ENCODE data around the gene STON1. TPM values are rescaled to one million over a fixed set of nuclear protein-coding genes. Genes with fewer than 3 reads are reported as not detected.

The STON1 gene
- total and polyA plus RNA-seq, 2 of the 8 experiments (the other 6 are each of a cell fraction or from before 2014, with no cell fraction given), result 5.0 to 10.1 TPM

DNA sequence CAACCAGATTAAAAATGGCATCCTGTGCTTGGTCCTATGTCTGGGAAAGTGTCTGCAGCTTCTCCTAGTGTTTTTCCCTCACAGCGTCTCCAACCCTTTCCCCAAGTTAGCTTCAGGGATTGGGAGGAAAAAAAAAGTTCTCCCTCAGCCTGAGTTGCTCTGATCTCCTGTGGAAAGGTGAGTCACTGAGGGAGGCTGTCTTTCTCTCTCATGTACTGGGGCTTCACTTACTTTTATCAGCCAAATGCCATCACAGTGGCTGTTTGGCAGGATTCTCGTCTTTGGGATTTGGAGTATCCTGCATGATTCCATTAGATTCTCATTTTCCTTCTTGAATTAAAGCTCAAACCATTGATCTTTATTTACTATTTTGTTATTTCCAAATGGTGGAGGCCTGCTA is 105.8 kb downstream of the STON1 start:
- Histone ChIP-seq H3K56ac (replicated peaks; ENCODE audit: insufficient read length, low read depth, low read length) (no peak overlapping the region), H3K18ac (ENCODE audit: extremely low read depth, low read length) (no peak overlapping the region), H4K91ac (replicated peaks; ENCODE audit: insufficient read length, low read length) (no peak overlapping the region), H3K36me3 (ENCODE audit: control insufficient read depth in 2 of 4, insufficient read depth in 4 of 4, low read length in 3 of 4) (no peaks in the 10 kb centered on the region), H2AK5ac (ENCODE audit: low read depth, low read length) (no peak overlapping the region), H4K5ac (ENCODE audit: insufficient read length, low read depth, low read length) (no peak overlapping the region), H2BK20ac (ENCODE audit: low read length) (no peak overlapping the region), H2BK12ac (ENCODE audit: low read depth, low read length) (no peak overlapping the region), H2BK5ac (ENCODE audit: low read depth, low read length) (no peak overlapping the region), H3K9me3 (ENCODE audit: insufficient read depth in 2 of 2, low read depth in 1 of 2, low read length in 1 of 2) (0 out of 4 replicates have a peak, but pooled peaks cover 0 to 3% of the 10 kb centered on the region in 2 experiments), H3K4ac (replicated peaks; ENCODE audit: insufficient read length, low read depth, low read length) (no peak overlapping the region), H4K20me1 (replicated peaks in 1 of 2; ENCODE audit: control insufficient read depth in 1 of 2, insufficient read depth in 2 of 2, low read length in 2 of 2) (no peaks in the 10 kb centered on the region), H3K4me1 (replicated peaks in 1 of 4; ENCODE audit: control insufficient read depth in 3 of 4, insufficient read depth in 4 of 4, low read length in 3 of 4) (no peaks in the 10 kb centered on the region), H2BK15ac (ENCODE audit: low read length) (no peak overlapping the region), H2BK120ac (replicated peaks; ENCODE audit: low read depth, low read length) (no peak overlapping the region), H3K27me3 (replicated peaks in 1 of 4; ENCODE audit: control insufficient read depth in 3 of 4, extremely low read depth in 1 of 4, insufficient read depth in 3 of 4, low read length in 3 of 4) (no peaks in the 10 kb centered on the region), H3K4me3 (ENCODE audit: extremely low read depth in 1 of 4, insufficient read depth in 2 of 4, low read depth in 3 of 4, low read length in 4 of 4) (no peak overlapping the region), H3K79me2 (ENCODE audit: control insufficient read depth in 1 of 2, insufficient read depth in 2 of 2, low read length in 2 of 2) (no peaks in the 10 kb centered on the region), H3K9ac (replicated peaks in 1 of 4; ENCODE audit: extremely low read depth in 1 of 4, low read depth in 3 of 4, low read length in 3 of 4) (no peak overlapping the region), H3K4me2 (ENCODE audit: insufficient read depth in 1 of 2, low read depth in 2 of 2, low read length in 2 of 2) (no peak overlapping the region), H4K8ac (ENCODE audit: extremely low read depth, insufficient read depth, low read length) (no peak overlapping the region), H3K23me2 (ENCODE audit: low read depth, low read length) (no peaks in the 10 kb centered on the region), H3K23ac (ENCODE audit: insufficient read length) (no peak overlapping the region), H3K27ac (ENCODE audit: low read depth, low read length) (no peak overlapping the region), H2AFZ (ENCODE audit: low read length) (no peak overlapping the region), H3K14ac (ENCODE audit: insufficient read length) (no peak overlapping the region), H3K79me1 (ENCODE audit: low read depth, low read length) (no peaks in the 10 kb centered on the region)
- TF ChIP-seq CHD2 (IDR thresholded peaks at IDR 0.05; ENCODE audit: low read length) (no peak), KDM4A (IDR thresholded peaks at IDR 0.05; ENCODE audit: low read depth, low read length, severe bottlenecking) (no peak), BRCA1 (IDR thresholded peaks at IDR 0.05; ENCODE audit: low read depth, low read length) (no peak), EP300 (IDR thresholded peaks at IDR 0.05; ENCODE audit: borderline replicate concordance in 1 of 2, low read depth in 2 of 2, low read length in 2 of 2) (no peak)
- ChIA-PET POLR2A (ENCODE audit: partially characterized antibody) (no interaction called here), CTCF (ENCODE audit: partially characterized antibody) (interaction anchor here (1.0 kb wide), 1 partner anchor 111 kb away, joined by 4 read pairs; no protein-coding TSS in a partner anchor)
- no peak for DNase-seq (ENCODE audit: low read depth in 1 of 2, low spot score in 2 of 2)
- 86% methylated on average over 2 of the region's 2 CpGs; no CpG with 5 or more reads in 1 of the 2 experiments for WGBS, 2 experiments (ENCODE audit: extremely low coverage in 1 of 2, insufficient coverage in 1 of 2, insufficient read length in 1 of 2, insufficient replicate concordance in 2 of 2, low coverage in 1 of 2, low lambda C conversion rate in 2 of 2, missing lambda C conversion rate in 1 of 2)
- no peak for FAIRE-seq
